GM18526 (cell line): ENCODE measurements around the gene SFN.

Source experiments
- POLR2A ChIP-seq: IDR thresholded peaks from 3 replicates; pipeline ENCODE4 v1.6.1; 2011; ENCODE audit not compliant: insufficient read length; ENCODE audit errors: extremely low read depth

SFN gene

DNA sequence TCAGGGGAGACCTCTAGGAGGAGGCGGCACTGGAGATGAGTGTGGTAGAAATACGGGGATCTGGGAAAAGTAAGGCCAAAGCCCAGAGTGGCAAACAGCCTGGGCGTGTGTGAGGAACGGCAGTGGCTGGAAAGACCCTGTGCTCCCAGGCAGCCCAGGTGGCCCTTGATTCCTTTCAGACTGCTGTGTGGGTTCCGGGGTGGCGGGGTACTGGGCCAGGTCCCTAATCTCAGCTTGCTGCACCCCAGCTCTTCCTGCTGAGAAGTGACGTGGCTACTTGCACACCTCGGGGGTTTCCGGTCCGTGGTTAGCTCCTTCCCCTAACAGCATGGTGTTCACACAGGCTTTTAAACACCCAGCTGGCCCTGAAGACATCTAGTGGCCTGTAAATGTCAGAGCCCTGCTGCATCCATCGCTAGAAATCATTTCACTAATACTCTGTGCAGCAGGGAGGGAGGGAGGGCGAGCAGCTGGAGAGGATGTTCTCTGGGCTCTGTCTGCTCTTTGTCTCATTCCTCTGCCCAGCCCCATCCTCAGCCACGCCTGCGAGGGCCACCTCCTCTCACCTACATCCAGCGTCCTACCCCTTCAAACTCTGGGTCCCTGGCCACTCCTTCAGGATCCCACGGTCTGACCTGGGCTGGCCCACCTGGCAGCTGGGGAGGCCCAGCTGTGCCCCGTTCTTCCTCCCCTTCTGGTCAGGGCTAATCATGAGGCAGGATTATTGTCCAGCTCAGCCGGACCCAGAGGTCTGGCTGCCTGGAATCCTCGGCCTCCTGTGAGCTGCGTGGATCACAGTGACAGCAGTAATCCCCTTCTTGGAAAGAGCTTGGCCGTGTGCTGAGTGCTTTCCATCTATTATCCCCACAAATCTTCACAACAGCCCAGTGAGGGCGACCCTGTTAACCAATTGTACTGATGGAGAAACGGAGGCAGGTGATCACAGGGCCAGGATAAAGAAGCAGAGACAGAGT lies 29.2 kb upstream of the SFN start:
- peak; percentile 61 for TF ChIP-seq POLR2A

- TF ChIP-seq POLR2A, result no peak
These were observed 24.2 kb upstream of the SFN start for GRCh38 chr1:26838474-26839338.

DNA sequence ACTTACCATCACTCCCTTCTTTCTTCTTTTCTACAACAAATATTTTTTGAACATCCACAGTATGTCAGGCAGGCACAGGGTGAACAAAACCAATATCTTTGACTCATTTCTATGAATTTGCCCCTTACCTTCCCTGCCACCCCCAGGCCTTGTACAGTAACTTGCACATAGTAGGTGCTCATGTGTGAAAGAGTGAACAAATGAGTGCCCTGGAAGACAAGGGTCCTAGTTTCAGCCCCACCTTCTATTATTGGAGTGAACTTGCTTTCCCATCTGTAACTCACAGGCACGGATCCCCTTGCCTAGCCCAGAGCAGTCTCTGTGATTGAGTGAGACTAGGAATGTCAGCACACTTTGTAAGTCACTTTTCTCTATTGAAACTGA lies 23.6 kb upstream of the SFN start:
- no peak for TF ChIP-seq POLR2A

DNA sequence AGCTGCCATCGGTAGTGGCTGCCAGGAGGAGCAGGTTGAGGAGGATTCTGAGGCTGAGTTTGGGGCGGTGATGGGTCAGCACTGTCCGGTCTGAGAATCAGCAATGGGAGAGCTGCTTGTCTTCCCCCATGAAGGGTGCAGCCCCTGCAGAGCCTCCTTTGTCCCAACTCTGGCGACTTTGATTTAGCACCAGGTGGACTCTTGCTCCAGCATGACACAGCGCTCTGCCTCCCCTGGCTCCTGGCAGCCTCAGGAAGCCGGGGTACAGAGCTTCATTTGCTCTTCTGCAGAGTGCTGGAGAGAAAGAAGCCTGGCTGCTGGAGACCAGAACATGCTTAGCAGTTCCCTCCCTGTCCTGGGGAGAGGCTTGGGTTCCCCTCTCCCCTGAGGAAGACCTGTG lies 23.2 kb upstream of the SFN start:
- no peak for TF ChIP-seq POLR2A

DNA sequence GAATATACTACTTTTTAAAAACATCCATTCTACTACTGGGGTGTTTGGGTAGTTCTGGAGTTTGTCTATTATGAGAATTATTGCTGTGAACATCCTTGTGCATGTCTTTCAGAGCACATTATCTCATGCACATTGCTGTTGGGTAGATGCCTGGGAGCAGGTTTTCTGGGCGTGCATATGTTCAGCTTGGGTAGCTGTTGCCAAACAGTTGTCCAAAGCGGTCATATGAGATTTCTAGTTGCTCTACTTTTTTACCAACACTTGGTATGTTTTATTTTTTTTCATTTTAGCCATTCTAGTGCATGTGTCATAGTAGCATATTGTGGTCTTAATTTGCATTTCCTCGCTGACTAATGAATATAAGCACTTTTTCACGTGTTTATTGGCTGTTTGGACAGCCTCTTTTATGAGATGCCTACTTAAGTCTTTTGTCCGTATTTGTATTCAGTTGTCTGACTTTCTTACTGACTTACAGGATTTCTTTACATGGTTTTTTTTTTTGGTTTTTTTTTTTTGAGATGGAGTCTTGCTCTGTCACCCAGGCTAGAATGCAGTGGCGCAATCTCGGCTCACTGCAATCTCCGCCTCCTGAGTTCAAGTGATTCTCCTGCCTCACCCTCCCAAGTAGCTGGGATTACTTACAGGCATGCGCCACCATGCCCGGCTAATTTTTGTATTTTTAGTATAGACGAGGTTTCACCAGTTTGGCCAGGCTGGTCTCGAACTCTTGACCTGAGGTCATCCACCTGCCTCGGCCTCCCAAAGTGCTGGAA lies 18.3 kb upstream of the SFN start:
- no peak for TF ChIP-seq POLR2A

GRCh38 chr1:26848499-26848898 lies 14.4 kb upstream of the SFN start:
- no peak for TF ChIP-seq POLR2A

- no peak for TF ChIP-seq POLR2A
These were observed 13.8 kb upstream of the SFN start for GRCh38 chr1:26848941-26849774.

DNA sequence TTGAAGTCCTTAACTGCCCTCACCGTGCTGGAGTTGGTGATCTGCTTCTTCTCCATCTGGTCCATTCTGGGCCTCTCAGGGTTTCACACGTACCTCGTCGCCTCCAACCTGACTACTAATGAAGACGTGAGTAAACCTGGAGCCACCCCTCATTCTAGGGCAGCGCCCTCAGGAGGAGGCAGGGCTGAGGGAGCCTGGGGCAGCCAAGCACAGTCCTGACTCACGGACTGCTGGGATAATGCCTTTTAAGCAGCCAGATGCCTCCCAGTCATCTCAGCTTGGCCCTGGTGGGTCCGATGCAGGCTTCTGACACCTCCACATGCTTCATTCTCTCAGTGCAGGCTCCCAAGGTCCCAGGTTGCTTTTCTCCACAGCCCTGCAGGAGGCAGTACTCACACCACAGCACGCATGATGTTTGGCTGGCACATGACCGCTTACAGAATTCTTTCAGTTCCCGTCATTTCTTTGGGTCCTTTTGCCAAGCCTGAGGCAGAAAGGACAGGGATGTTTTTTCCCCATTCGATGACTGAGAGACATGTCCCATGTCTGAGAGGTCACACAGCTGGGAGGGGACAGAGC lies 11.8 kb upstream of the SFN start:
- TF ChIP-seq POLR2A, result no peak

DNA sequence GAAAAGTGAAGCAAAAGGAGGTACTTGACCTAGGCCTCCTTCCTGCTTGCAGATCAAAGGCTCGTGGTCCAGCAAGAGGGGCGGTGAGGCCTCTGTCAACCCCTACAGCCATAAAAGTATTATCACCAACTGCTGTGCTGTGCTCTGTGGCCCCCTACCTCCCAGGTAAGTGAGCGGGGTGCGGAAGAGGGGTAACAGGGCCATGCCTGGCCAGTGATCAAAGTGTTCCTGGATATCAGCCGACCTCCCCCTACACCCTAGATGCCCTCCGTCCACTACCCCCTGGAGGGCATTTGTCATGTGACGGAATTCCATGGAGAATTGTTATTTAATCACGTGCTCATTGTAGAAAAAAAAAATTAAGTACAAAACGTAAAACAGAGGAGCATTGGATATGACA lies 10.2 kb upstream of the SFN start:
- TF ChIP-seq POLR2A, result no peak

DNA sequence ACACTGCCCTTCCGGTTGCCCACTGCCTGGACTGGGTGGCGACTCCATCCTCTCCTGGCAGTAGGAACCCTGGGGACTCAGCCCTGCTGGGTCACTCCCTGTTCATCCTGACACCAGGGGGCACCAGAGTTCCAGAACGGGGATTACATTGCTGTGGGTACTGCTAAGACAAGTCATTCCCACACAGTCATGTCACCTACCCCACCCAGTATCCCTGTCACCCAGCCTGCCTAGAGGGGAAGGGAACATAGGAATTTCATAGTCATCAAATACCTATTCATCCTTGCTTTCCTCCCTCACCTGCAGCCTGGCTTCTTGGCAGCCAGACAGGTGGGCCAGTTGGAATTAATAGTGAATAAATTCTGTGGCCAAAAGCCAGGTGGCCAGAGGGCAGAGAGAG lies 9.8 kb upstream of the SFN start:
- TF ChIP-seq POLR2A, result no peak

- no peak for TF ChIP-seq POLR2A
These were observed 9.3 kb upstream of the SFN start for GRCh38 chr1:26853600-26853999.

DNA sequence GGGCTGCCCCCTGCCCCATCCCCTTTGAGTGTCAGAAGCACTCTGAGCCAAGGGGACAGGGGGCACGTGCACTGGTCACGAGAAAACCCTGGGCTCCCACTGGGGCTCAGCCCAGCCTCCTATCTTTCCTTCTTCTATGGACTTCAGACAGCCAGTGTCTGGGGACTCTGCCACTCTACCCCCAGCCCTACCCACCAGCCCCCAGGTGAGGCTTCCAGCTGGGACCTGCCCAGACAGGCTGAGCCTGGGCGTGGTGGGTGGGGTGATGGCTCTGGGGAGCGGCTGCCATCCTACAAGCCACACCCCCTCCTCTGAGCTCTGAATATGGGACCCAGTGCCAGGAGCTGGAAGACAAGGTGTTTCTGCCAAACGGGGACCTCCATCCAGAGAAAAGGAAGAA lies 8.0 kb upstream of the SFN start:
- TF ChIP-seq POLR2A, result no peak

GRCh38 chr1:26855636-26856035 lies 7.3 kb upstream of the SFN start:
- TF ChIP-seq POLR2A, result no peak

GRCh38 chr1:26856181-26856580 lies 6.8 kb upstream of the SFN start:
- no peak for TF ChIP-seq POLR2A

GRCh38 chr1:26856604-26857469 lies 6.1 kb upstream of the SFN start:
- no peak for TF ChIP-seq POLR2A
